ENCODE measurements around the gene GTF3C5.
"Not testable (repeated sequence)": the region's sequence is repeated elsewhere in the genome, so short reads cannot be mapped to it uniquely, and the experiment has no call there.

GRCh38 chr9:133086212-133086860, 55.5 kb downstream of the GTF3C5 start:
- not testable (repeated sequence) for TF ChIP-seq CTCF, EP300, POLR2A (IDR thresholded peaks at IDR 0.05)

Data from stomach (tissue), 4 donors.